Type B pancreatic cell (in vitro differentiated cells): Measurements from ENCODE around the gene UBE4B. TPM values are rescaled to one million over a fixed set of nuclear protein-coding genes. Genes with fewer than 3 reads are reported as not detected.

Source experiments
- DNase-seq: peaks from one replicate; pipeline ENCODE4 v3.0.0; 2021; ENCODE audit warnings: mixed read lengths; ENCODE audit not compliant: unreplicated experiment; ENCODE audit errors: extremely low spot score
- H3K27ac Mint-ChIP-seq: 2 replicates; pipeline ENCODE4 v1.8.0; 2021; ENCODE audit warnings: mild to moderate bottlenecking, mixed read lengths
- H3K27me3 Mint-ChIP-seq: 2 replicates; pipeline ENCODE4 v1.8.0; 2021; ENCODE audit warnings: mixed read lengths
- H3K36me3 Mint-ChIP-seq: 2 replicates; pipeline ENCODE4 v1.8.0; 2021; ENCODE audit warnings: mixed read lengths
- H3K4me1 Mint-ChIP-seq: one replicate; pipeline ENCODE4 v1.8.0; 2021; ENCODE audit warnings: mixed read lengths; ENCODE audit not compliant: unreplicated experiment
- H3K4me3 Mint-ChIP-seq: 2 replicates; pipeline ENCODE4 v1.8.0; 2021; ENCODE audit warnings: mild to moderate bottlenecking, mixed read lengths
- H3K9me3 Mint-ChIP-seq: 2 replicates; pipeline ENCODE4 v1.8.0; 2021; ENCODE audit warnings: mixed read lengths
- total RNA-seq: library from RNA; stranded (reverse); gene quantifications from 2 replicates; pipeline ENCODE4 v1.2.1, GENCODE V29; 2021; ENCODE audit warnings: low replicate concordance
- TF ChIP-seq, protein P1 (sequence below): fragments of 200-600 bp; sonication (generic); conservative IDR thresholded peaks from 2 replicates; pipeline ENCODE4 v1.5.0; 2021; ENCODE audit warnings: antibody characterized with exemption, mild to moderate bottlenecking

The UBE4B gene
- total RNA-seq, 1 donor from 2014 or later: 55.1 TPM

DNA sequence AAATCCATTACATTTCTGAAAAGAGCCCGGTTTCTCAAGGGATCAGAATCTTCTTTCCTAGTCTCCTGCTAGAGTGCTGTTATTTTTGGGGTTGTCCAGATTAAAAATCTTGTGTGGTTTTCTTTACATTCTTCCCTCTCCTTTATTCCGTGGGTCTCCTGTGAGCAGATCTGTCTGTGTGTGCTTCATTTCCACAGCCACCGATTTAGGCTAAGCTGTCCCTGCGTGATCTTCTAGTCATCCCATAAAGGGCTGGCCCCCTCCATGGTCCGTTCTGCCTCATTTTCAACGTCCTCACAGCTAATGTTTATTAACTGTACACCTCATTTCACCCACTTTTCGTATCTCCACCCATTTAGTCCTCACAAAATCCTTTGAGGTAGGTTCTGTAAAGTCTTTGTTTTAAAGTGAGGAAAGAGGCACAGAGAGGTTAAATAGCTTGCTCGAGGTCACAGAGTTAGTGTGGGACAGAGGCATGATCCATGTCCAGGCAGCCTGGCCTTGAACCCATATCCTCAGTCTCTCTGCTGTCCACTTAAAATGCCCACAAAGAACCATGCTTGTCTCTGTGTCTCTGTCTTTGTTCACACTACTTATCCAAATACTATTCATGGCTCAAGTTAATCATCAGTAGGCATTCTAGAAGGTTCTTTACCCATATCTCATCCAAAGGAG, 139.4 kb downstream of the UBE4B start:
- Mint-ChIP-seq H3K27me3 (no peaks in the 10 kb centered on the region), H3K4me1 (peaks cover 6% of the 10 kb centered on the region), H3K4me3 (no peak overlapping the region), H3K36me3 (peaks cover 42% of the 10 kb centered on the region), H3K9me3 (no peaks in the 10 kb centered on the region), H3K27ac (no peak overlapping the region)
- no peak for DNase-seq
- TF ChIP-seq, protein P1, sequence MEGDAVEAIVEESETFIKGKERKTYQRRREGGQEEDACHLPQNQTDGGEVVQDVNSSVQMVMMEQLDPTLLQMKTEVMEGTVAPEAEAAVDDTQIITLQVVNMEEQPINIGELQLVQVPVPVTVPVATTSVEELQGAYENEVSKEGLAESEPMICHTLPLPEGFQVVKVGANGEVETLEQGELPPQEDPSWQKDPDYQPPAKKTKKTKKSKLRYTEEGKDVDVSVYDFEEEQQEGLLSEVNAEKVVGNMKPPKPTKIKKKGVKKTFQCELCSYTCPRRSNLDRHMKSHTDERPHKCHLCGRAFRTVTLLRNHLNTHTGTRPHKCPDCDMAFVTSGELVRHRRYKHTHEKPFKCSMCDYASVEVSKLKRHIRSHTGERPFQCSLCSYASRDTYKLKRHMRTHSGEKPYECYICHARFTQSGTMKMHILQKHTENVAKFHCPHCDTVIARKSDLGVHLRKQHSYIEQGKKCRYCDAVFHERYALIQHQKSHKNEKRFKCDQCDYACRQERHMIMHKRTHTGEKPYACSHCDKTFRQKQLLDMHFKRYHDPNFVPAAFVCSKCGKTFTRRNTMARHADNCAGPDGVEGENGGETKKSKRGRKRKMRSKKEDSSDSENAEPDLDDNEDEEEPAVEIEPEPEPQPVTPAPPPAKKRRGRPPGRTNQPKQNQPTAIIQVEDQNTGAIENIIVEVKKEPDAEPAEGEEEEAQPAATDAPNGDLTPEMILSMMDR: no peak

DNA sequence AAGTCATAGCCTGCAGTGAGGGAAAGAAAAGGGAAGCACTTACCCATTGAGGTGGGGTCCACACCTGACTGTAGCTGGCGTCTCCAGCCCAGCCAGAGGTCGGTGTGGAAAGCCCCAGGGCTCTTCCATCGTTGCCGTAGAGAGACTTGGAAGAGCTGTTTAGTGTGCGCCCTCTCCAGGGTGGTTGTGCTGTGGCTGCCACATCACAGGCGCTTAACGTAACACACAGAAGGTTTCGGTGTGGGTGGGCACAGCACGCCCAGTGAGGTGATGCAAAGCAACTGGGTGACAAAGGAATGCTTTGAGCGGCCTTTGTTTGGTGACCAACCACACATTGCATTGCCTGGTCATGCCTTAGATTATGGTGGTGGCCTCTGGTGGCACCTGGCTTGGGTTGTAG, 140.8 kb downstream of the UBE4B start:
- DNase-seq: no peak
- Mint-ChIP-seq H3K27me3 (no peaks in the 10 kb centered on the region), H3K36me3 (peaks cover 42% of the 10 kb centered on the region), H3K4me1 (peaks cover 8% of the 10 kb centered on the region), H3K27ac (no peak overlapping the region), H3K9me3 (no peaks in the 10 kb centered on the region), H3K4me3 (no peak overlapping the region)
- TF ChIP-seq, protein P1: no peak

DNA sequence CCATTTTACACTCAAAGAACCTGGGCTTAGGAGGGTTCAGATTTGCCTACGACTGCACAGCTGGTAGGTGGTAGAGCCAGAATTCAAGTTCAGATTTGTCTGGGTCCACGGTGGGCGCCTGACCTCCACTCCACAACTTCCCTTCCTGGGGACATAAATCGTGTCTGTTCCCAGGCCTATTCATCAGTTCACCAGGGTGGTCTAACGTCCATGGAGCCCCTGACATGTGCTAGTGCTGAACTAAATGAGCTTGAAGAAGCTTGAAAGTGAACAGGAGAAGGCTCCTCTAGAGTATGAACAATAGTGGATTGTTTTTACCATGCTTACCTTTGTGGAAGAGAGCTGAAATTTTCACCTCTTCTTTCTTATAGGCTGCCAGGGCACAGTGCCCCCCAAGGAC, 145.1 kb downstream of the UBE4B start:
- peaks cover 49% of the 10 kb centered on the region for H3K36me3 Mint-ChIP-seq
- H3K27me3 Mint-ChIP-seq: no peaks in the 10 kb centered on the region
- TF ChIP-seq, protein P1: no peak
- H3K9me3 Mint-ChIP-seq: no peaks in the 10 kb centered on the region
- DNase-seq: no peak
- no peak overlapping the region for H3K4me3 Mint-ChIP-seq
- no peak overlapping the region for H3K27ac Mint-ChIP-seq
- H3K4me1 Mint-ChIP-seq: peaks cover 21% of the 10 kb centered on the region

DNA sequence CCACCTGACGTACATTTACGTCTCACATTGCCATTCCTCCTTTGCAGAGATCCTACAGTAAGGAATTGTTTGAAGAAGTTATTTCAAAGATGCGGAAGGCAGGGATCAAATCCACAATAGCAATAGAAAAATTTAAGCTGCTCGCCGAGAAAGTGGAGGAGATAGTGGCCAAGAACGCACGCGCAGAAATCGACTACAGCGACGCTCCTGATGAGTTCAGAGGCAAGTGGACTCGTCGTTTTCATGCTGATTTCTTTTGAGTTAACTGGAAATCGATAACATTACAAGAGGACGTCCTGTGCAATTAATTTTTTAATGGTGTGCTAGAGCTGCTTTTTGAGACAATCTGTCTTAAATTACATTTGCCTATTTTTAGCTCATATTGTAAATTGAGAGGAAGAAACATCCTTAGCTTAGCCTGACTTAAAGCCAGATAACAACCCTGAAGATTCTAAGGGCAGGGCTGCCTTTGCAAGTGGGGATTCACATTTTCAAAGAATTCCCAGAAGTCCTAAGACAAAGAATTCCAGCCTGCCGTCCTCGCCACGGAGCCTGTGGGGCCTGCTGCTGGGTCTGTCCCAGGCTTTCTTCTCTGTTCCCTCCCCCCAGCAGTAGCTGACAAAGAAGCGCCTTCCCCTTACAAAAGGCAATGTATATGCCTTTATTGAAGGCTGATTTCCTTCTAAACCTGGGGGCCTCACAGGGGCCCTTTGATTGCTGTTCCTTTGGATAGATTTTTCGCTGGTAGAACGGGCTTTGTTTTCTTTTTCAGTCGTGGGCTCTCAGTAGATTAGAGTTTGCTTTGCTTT, 146.0 kb downstream of the UBE4B start:
- peak overlapping the region; percentile 48 for H3K27ac Mint-ChIP-seq
- H3K36me3 Mint-ChIP-seq: peaks cover 50% of the 10 kb centered on the region
- no peaks in the 10 kb centered on the region for H3K27me3 Mint-ChIP-seq
- H3K4me1 Mint-ChIP-seq: peaks cover 21% of the 10 kb centered on the region
- no peaks in the 10 kb centered on the region for H3K9me3 Mint-ChIP-seq
- TF ChIP-seq, protein P1: no peak
- DNase-seq: no peak
- H3K4me3 Mint-ChIP-seq: peak overlapping the region; percentile 44

DNA sequence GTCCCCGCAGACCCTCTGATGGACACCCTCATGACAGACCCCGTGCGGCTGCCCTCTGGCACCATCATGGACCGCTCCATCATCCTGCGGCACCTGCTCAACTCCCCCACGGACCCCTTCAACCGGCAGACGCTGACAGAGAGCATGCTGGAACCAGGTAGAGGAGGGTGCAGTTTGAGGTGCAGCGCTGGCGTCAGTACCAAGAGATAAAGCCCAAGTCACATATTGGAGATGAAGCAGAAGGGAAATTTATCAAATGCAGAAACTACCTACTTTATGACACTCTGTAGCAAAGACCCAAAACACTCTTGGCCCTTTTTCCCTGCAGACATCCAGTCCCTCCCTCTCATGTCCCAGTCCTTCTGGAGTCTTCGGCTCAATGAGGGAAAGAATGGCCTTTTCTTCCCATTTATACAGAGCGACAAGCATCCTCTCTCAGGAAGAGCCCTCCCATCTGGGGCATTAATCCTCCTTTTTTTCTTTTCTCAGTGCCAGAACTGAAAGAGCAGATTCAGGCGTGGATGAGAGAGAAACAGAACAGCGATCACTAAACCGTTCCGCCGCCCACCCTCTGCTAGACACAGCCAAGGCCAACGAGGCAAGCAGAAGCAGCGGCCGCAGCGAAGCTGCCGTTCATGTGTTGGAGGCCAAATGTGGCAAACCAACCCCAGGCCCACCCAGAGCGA, 146.8 kb downstream of the UBE4B start:
- TF ChIP-seq, protein P1: no peak
- peak overlapping the region; percentile 48 for H3K27ac Mint-ChIP-seq
- no peaks in the 10 kb centered on the region for H3K27me3 Mint-ChIP-seq
- H3K36me3 Mint-ChIP-seq: peaks cover 50% of the 10 kb centered on the region
- no peaks in the 10 kb centered on the region for H3K9me3 Mint-ChIP-seq
- no peak for DNase-seq
- peaks cover 21% of the 10 kb centered on the region for H3K4me1 Mint-ChIP-seq
- H3K4me3 Mint-ChIP-seq: peak overlapping the region; percentile 36
